ENCODE measurements around the gene PRPF31.
"Not testable (repeated sequence)": the region's sequence is repeated elsewhere in the genome, so short reads cannot be mapped to it uniquely, and the experiment has no call there.

The PRPF31 gene

GRCh38 chr19:54164369-54165068, 49.0 kb downstream of the PRPF31 start:
- DNase-seq, result peak; percentile 64

DNA sequence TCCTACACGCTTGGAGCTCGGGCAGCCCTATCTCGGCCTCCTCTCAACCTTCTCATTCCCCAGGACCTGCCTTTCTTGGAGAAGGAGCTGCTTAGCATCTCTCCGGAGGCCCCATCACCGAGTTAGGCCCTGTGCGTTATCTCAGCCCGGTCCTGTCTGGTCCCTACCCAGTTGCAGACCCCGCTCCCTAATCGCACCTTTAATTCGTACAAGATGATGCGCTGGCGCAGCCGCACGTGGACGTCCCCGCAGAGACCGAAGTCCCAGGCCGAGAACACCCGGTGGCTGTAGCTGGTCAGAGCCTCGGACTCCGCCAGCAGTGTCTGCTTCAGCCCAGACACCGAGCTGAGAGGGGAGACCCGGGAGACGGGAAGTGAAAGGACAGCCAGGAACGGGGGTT, 49.7 kb downstream of the PRPF31 start:
- DNase-seq, result no peak

- DNase-seq, result peak; percentile 89
These were observed 52.8 kb downstream of the PRPF31 start for GRCh38 chr19:54168174-54168917.

DNA sequence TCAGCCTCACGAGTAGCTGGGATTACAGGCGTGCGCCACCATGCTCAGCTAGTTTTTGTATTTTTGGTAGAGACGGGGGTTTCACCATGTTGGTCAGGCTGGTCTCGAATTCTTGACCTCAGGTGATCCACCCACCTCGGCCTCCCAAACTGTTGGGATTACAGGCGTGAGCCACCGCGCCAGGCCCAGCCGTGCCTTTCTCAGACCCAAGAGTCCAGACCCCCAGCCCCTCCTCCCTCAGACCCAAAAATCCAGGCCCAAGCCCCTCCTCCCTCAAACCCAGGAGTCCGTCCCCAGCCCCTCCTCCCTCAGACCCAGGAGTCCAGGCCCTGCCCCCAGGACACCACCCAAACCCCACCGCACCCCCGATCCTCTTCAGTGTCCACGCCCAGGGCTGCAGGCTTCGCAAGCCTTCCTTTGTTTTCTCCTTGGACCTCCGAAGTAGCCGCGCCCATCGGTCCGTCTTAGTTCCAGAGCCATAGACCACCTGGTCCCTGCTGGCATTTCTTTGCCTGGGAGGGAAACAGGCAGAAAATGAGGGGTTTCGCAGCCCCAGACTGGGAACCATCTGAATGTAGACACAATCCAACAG, 53.7 kb downstream of the PRPF31 start:
- no peak for DNase-seq

- not testable (repeated sequence) for DNase-seq
These were observed 56.3 kb downstream of the PRPF31 start for GRCh38 chr19:54171736-54172431.

DNA sequence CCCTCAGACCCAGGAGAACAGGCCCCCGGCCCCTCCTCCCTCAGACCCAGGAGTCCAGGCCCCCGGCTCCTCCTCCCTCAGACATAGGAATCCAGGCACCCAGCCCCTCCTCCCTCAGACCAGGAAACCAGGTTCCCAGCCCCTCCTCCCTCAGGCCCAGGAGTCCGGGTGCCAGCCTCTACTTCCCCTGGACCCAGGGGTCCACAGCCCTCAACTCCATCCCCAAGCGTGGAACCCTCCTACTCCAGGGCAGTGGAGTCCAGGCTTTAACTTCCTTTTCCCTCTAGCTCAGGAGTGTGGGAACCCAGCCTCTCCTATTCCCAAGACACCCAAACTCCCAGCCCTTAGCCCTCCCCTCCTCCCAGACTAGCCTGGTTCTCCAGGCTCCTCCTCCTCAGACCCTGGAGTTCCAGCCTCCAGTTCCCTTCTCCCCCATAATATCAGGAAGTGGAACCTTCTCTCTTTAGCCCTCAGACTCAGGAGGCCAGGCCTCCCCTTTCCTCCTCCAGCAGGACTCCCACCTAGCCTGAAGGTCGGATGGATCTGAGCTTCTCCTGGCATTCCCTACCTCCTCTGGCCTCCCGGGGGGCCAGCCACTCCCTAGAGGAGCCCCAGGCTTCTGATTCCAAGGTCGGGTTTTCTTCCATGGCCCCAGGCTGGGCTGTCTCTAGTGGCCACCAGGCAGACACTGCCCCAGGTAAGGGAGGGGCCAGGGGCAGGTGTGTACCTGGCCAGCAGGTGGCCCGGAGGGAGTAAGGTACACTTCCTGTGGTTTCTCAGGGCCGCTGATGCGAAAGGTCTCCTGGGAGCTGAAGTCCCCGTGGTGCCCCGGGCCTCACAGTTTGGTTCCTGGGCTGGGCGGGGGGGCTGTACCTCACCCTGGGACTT, 57.2 kb downstream of the PRPF31 start, which contains the start of gene TMC4:
TSS of gene TMC4 (minus strand) at position 690 of the 888 bp plus-strand sequence. CDS start at position 647, 43 bp downstream.
- no peak for DNase-seq

DNA sequence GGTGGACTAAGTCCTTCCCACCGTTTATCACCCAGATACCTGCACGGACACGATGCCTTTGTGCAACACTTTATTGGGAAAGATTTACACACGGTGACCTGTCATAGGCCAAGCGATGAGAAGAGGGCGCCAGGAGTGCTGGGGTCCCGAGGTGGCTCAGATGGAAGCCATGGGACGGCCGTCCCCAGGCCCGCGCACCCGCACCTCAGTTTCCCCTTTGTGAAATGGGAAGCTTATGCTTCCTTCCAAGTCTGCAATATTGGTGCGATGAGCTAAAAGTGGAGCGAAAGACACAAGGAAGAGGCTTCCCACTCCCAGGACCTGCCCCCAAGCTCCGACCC, 57.8 kb downstream of the PRPF31 start:
- no peak for DNase-seq

DNA sequence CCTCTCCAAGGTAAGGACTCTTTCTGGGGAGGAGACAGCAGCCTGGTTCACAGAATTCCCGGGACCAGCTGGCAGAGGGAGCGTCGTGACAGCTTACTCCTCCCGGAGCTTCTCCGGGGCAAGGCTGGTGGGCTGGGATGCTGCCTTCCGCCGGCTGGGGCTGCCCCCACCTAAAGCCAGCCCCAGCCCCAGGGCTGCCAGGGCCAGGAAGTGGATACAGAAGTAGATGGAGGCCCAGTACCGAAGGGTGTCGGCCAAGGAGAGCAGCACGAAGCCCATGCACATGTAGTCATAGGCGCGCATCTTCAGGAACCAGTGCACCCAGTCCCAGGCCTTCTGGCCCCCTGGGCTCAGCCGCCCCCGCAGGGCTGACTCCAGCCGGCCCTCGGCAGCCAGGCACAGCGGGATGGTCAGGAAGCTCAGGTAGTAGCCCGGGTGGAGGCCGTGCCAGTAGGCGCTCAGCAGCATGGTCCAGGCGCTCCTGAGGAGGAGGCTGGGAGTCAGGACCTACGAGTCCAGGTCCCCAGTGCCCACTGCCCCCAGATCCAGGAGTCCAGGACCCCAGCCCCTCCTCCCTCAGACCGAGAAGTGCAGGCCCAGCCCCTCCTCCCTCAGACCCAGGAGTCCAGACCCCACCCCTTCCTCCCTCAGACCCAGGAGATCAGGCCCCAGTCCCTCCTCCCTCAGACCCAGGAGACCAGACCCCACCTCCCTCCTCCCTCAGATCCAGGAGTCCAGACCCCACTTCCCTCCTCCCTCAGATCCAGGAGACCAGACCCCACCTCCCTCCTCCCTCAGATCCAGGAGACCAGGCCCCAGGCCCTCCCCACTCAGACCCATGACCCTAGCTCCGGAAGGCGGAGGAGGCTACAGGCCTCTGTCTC, 58.6 kb downstream of the PRPF31 start:
- no peak for DNase-seq

GRCh38 chr19:54178581-54179261, 63.2 kb downstream of the PRPF31 start:
- no peak for DNase-seq

DNA sequence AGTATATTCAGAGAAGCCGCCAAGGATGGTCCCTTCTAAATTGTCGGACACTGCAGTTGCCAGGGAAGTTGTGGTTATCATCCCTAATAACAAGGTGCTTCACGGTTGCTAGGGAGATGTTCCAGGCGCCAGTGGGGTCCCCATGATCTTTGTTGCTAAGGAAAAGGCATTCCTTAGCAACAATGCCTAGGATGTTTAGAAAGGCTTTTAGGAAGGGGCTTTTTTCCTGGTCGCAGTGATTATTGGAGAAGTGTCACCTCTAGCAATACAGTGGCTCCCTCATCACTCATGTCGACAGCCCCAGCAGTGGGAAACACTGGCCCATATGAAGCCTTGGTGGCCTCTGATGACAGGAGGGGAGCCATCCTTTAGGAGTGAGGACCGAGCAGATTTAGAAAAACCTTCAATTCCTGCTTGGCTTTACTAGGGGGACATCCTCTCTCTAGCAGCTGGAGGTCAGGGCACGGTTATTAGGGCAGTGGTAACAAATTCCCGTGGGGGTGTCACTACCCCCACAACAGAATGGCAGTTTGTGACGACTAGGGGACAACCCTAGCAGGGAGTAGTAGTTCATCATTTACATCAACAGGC, 63.8 kb downstream of the PRPF31 start:
- no peak for DNase-seq

DNA sequence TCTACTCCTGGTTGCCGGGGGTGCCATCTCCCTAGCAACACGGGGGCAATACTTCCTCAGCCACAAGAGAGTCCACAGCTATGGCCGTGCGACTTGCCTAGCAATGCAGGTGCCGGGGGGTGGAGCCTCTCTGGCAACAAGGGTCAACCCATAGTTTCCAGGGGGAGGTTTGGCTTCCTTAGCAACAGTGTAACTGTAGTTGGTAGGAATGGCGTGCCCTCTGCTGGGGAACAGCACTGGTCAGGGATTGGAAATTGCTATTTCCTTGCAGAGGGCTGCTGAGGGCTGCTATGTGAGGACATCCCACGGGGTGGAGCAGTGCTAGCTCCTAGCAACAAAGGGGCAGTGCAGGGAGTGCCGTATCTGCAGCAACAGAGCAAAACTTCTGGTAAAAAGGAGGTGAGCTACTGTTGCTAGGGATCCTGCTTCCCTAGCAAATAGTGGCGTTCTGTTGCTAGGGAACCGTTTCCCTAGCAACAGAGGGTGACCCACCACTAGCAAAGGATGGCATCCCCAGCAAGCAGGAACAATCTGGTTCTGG, 64.4 kb downstream of the PRPF31 start:
- DNase-seq, result no peak

DNA sequence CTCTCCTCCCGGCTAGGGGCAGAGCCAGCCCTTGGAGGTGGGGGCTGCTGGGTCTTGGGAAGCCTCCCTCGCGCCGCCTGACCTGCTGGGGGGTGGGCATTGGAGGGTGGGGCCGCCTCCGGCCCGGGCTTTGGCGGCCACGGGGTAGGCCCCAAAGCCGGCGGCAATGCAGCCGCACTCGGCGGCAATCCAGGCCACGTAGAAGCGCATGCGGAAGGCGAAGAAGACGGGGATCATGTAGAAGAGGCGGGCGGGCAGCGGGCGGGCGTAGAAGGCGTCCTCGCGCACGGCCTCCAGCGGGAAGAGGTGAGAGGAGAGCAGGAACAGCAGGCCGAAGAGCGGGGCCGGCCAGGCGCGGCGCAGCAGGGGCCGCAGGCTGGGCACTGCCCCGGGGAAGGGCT, 65.1 kb downstream of the PRPF31 start:
- no peak for DNase-seq

Data from stimulated activated CD4-positive, alpha-beta T cell treated with anti-CD3 and anti-CD28 coated beads, Interleukin-1b, Interleukin-23, amount 100 ng/mL, for 48 hours (primary cell).